GM21717 (cell line): ENCODE results near the gene COMMD4.
"Not testable (repeated sequence)": the region's sequence is repeated elsewhere in the genome, so short reads cannot be mapped to it uniquely, and the experiment has no call there.

Experiments used
- ATAC-seq: cut with Tn5 transposase; IDR thresholded peaks from one replicate; pipeline ENCODE4 v1.9.1; 2021; ENCODE audit warnings: mild to moderate bottlenecking, moderate library complexity; ENCODE audit not compliant: unreplicated experiment

COMMD4 gene

GRCh38 chr15:75369897-75370581 is 34.2 kb downstream of the COMMD4 start:
- no peak for ATAC-seq

DNA sequence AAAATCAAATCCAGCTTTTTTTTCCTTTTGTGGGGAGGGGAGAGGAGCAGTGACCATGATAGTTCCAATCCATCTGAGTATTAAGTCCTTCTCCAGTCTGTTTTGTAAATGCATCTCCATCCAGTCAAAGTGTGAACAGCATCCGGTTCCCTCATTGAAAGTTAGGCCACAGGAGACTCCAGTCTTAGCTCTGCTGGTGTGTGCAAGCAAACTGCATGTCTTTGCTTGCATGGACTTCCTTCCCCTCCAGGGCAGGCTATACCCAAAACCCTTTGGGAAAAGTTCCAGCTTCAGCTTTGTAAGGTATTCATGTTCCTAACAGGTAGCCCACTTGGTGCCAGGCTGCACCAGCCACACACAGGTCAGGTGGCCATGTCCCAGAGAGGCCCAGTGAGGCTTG is 35.6 kb downstream of the COMMD4 start:
- no peak for ATAC-seq

- no peak for ATAC-seq
Observed at GRCh38 chr15:75371901-75372688, 36.2 kb downstream of the COMMD4 start.

DNA sequence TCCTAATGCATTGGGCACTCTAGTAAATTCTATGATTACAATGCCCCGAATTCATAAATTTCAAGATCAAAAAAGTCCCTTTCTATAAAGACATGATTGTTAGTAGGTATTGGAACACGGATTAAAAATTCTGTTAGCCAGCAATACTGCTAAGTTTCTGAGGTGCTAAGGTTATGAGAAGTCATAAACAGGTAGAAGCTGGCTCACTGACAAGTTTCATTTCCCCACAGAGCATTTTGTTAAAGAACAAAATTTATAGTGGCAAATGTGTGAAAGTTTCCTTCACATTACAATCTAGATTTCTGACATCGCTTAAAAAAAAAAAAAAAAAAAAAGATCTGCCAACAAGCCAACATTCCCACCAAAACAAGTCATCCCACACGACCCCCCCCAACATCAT is 44.9 kb downstream of the COMMD4 start:
- no peak for ATAC-seq

GRCh38 chr15:75383986-75384385 is 48.1 kb downstream of the COMMD4 start:
- not testable (repeated sequence) for ATAC-seq
